Heart left ventricle (tissue), 13 donors: ENCODE measurements around the gene DDR2.

ENCODE experiments used
- POLR2A ChIP-seq, 2 donors: fragments of 450-650 bp; IDR thresholded peaks; one replicate each; pipeline ENCODE4 v1.6.1; 2017; ENCODE audit warnings: antibody characterized with exemption in 2 of 2, mild to moderate bottlenecking in 2 of 2, moderate library complexity in 2 of 2
- TF ChIP-seq, protein P1 (sequence below), 12 donors: fragments of 200-600 bp; sonication (generic) in 4 of 12; IDR thresholded peaks; one replicate each; pipeline versions ENCODE4 v1.5.0 to v1.8.0; 2018 to 2022; ENCODE audit warnings: antibody characterized with exemption in 12 of 12, mild to moderate bottlenecking in 5 of 12
- donor health status: ischemic (EF 13 %, LVEDD 7.1; RV severe dilation, severe dysfunction).
- donor health status: DM: no; HTN: yes; CAD: no.
- donor health status: DM: no; HTN: no; CAD: no.
- donor health status: ischemic (EF 25% LVEDD 6.9; RV normal size, moderate dysfunction).
- donor health status: ischemic (EF 25% LVEDD 5.7; RV mildly dilated, moderate dysfunction).
- donor health status: ischemic (EF 35%, LVEDD 5.7; RV mildly dilated, moderate dysfunction).
- donor health status: nonischemic (EF 11% LVEDD 7.7; RV severe dilation, severe dysfunction).
- donor health status: DM: yes; HTN: yes; CAD: no.
- donor health status: PGD.
- donor health status: ischemic (EF 29% LVEDD 5.4; RV normal size, mild dysfunction).
- donor health status: nonischemic (EF 23%, LVEDD 6.1; RV moderate dilation, normal function).

DNA sequence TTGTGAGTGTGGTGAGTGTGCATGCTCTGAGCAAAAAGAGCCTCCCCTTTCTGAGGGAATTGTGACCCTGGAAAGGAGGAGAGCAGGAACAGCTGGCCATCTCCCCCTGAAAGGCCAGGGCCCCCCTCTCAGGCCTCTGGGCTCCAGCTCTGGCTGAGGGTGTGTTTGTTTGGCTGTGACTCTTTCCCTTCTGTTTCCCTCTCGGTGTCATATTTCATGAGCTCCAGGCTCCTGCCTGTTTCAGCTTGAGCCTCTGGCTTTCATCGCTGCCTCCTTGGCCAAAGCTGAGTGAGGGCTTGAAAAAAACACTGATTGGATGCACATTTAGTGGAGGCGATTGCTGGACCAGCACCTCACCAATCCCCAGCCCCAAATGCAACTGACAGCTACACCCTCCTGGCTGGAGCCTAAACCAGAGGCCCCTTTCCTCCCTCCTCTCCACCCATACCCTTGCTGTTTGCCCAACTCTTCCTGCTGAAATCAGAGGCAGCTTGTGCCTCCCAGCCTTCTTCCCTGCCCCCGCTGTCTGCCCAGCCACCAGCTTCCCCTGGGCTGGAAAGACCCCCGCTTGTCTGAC is 64.1 kb downstream of the DDR2 start:
- TF ChIP-seq, protein P1, sequence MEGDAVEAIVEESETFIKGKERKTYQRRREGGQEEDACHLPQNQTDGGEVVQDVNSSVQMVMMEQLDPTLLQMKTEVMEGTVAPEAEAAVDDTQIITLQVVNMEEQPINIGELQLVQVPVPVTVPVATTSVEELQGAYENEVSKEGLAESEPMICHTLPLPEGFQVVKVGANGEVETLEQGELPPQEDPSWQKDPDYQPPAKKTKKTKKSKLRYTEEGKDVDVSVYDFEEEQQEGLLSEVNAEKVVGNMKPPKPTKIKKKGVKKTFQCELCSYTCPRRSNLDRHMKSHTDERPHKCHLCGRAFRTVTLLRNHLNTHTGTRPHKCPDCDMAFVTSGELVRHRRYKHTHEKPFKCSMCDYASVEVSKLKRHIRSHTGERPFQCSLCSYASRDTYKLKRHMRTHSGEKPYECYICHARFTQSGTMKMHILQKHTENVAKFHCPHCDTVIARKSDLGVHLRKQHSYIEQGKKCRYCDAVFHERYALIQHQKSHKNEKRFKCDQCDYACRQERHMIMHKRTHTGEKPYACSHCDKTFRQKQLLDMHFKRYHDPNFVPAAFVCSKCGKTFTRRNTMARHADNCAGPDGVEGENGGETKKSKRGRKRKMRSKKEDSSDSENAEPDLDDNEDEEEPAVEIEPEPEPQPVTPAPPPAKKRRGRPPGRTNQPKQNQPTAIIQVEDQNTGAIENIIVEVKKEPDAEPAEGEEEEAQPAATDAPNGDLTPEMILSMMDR (IDR thresholded peaks at IDR 0.05), result no peak
- no peak for TF ChIP-seq POLR2A (IDR thresholded peaks at IDR 0.05)
